ENCODE data around the gene SH3TC1.

- TF ChIP-seq CTCF (optimal IDR thresholded peaks at IDR 0.05 in 1 of 3, IDR thresholded peaks at IDR 0.05 in 1 of 3, conservative IDR thresholded peaks at IDR 0.05 in 1 of 3; ENCODE audit: extremely low read depth in 1 of 3, insufficient read depth in 2 of 3, low read length in 3 of 3), result no peak
- no peak for TF ChIP-seq EZH2 (IDR thresholded peaks at IDR 0.05; ENCODE audit: low read length)
Observed at GRCh38 chr4:8216443-8217245, 17.6 kb downstream of the SH3TC1 start.

Measured in keratinocyte (primary cell).